Neural cell (in vitro differentiated cells): ENCODE results near the gene MOCOS.

Experiments
- CTCF ChIP-seq: fragments of 450-650 bp; IDR thresholded peaks from 2 replicates; pipeline ENCODE4 v1.5.1; 2014; ENCODE audit warnings: antibody characterized with exemption, mild to moderate bottlenecking, moderate library complexity; ENCODE audit not compliant: poor library complexity, severe bottlenecking
- EP300 ChIP-seq: fragments of 450-650 bp; conservative IDR thresholded peaks from 2 replicates; pipeline ENCODE4 v1.6.1; 2014; ENCODE audit warnings: antibody characterized with exemption, mild to moderate bottlenecking, moderate library complexity; ENCODE audit not compliant: poor library complexity, severe bottlenecking
- EZH2 ChIP-seq: fragments of 200-600, 300-800 bp; shearing (Covaris generic), sonication (generic); IDR thresholded peaks from 2 replicates; pipeline ENCODE4 v1.6.1; 2014; ENCODE audit warnings: antibody characterized with exemption, low read length, borderline replicate concordance, mild to moderate bottlenecking; ENCODE audit not compliant: insufficient read depth, poor library complexity, severe bottlenecking
- MXI1 ChIP-seq: fragments of 450-650 bp; conservative IDR thresholded peaks from 2 replicates; pipeline ENCODE4 v1.6.1; 2014; ENCODE audit warnings: antibody characterized with exemption, mild to moderate bottlenecking; ENCODE audit not compliant: poor library complexity, severe bottlenecking
- POLR2AphosphoS5 ChIP-seq: IDR thresholded peaks from 2 replicates; pipeline ENCODE4 v1.6.1; 2012
- RAD21 ChIP-seq: fragments of 450-650 bp; conservative IDR thresholded peaks from 2 replicates; pipeline ENCODE4 v1.6.1; 2014; ENCODE audit warnings: antibody characterized with exemption, mild to moderate bottlenecking, moderate library complexity
- TF ChIP-seq, protein P1 (sequence below): IDR thresholded peaks from 2 replicates; pipeline ENCODE4 v1.6.1; 2012; ENCODE audit warnings: borderline replicate concordance

- TF ChIP-seq RAD21 (peak; percentile 97), CTCF (peak; percentile 95), POLR2AphosphoS5 (no peak), EZH2 (no peak), MXI1 (no peak), EP300 (no peak)
- TF ChIP-seq, protein P1, sequence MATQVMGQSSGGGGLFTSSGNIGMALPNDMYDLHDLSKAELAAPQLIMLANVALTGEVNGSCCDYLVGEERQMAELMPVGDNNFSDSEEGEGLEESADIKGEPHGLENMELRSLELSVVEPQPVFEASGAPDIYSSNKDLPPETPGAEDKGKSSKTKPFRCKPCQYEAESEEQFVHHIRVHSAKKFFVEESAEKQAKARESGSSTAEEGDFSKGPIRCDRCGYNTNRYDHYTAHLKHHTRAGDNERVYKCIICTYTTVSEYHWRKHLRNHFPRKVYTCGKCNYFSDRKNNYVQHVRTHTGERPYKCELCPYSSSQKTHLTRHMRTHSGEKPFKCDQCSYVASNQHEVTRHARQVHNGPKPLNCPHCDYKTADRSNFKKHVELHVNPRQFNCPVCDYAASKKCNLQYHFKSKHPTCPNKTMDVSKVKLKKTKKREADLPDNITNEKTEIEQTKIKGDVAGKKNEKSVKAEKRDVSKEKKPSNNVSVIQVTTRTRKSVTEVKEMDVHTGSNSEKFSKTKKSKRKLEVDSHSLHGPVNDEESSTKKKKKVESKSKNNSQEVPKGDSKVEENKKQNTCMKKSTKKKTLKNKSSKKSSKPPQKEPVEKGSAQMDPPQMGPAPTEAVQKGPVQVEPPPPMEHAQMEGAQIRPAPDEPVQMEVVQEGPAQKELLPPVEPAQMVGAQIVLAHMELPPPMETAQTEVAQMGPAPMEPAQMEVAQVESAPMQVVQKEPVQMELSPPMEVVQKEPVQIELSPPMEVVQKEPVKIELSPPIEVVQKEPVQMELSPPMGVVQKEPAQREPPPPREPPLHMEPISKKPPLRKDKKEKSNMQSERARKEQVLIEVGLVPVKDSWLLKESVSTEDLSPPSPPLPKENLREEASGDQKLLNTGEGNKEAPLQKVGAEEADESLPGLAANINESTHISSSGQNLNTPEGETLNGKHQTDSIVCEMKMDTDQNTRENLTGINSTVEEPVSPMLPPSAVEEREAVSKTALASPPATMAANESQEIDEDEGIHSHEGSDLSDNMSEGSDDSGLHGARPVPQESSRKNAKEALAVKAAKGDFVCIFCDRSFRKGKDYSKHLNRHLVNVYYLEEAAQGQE: no peak
Observed at GRCh38 chr18:36284671-36285295, 97.5 kb downstream of the MOCOS start.
